HG03025 (cell line): ENCODE data around the gene PTH1R.

Experiments used
- ATAC-seq: cut with Tn5 transposase; IDR thresholded peaks from one replicate; pipeline ENCODE4 v1.9.1; 2021; ENCODE audit warnings: mild to moderate bottlenecking, moderate library complexity; ENCODE audit not compliant: unreplicated experiment, low FRiP score

The PTH1R gene

GRCh38 chr3:46877406-46878125 is at the start of gene PTH1R:
PTH1R (plus strand) TSS chr3:46877721; CDS start chr3:46883560, 5,839 bp downstream.
- ATAC-seq = no peak

GRCh38 chr3:46829699-46830208 is 47.8 kb upstream of the PTH1R start:
- ATAC-seq = no peak

GRCh38 chr3:46830801-46831200 is 46.7 kb upstream of the PTH1R start:
- ATAC-seq = no peak

GRCh38 chr3:46831316-46831715 is 46.2 kb upstream of the PTH1R start:
- no peak for ATAC-seq

- ATAC-seq = no peak
These were observed 45.7 kb upstream of the PTH1R start for GRCh38 chr3:46831841-46832240.

- ATAC-seq = no peak
These were observed 43.9 kb upstream of the PTH1R start for GRCh38 chr3:46833346-46834300.

GRCh38 chr3:46835054-46835453 is 42.5 kb upstream of the PTH1R start:
- ATAC-seq = no peak

- ATAC-seq = no peak
These were observed 42.0 kb upstream of the PTH1R start for GRCh38 chr3:46835491-46835890.

- ATAC-seq = no peak
These were observed 39.2 kb upstream of the PTH1R start for GRCh38 chr3:46838301-46838700.

GRCh38 chr3:46840491-46840890 is 37.0 kb upstream of the PTH1R start:
- no peak for ATAC-seq

GRCh38 chr3:46843508-46843907 is 34.0 kb upstream of the PTH1R start:
- no peak for ATAC-seq

GRCh38 chr3:46844397-46844796 is 33.1 kb upstream of the PTH1R start:
- ATAC-seq = no peak

GRCh38 chr3:46844881-46845312 is 32.6 kb upstream of the PTH1R start:
- ATAC-seq = no peak

- ATAC-seq = no peak
These were observed 32.1 kb upstream of the PTH1R start for GRCh38 chr3:46845397-46845859.

GRCh38 chr3:46845860-46846623 is 31.5 kb upstream of the PTH1R start:
- ATAC-seq = peak; percentile 61

GRCh38 chr3:46846624-46847542 is 30.6 kb upstream of the PTH1R start:
- no peak for ATAC-seq

GRCh38 chr3:46847744-46848143 is 29.8 kb upstream of the PTH1R start:
- ATAC-seq = no peak

- no peak for ATAC-seq
These were observed 29.1 kb upstream of the PTH1R start for GRCh38 chr3:46848271-46849044.
